Peyer's patch (tissue), 4 donors: ENCODE results near the gene IL13RA2.

Source experiments
- CTCF ChIP-seq, 6 experiments: fragments of 450-650 bp in 4 of 6; fragments of 200-600 bp in 2 of 6; sonication (generic) in 1 of 6; IDR thresholded peaks; one replicate each; pipeline ENCODE4 v1.5.1; 2017 to 2019; ENCODE audit warnings: antibody characterized with exemption in 6 of 6, mild to moderate bottlenecking in 3 of 6, moderate library complexity in 1 of 6
- POLR2A ChIP-seq, 2 donors: fragments of 450-650 bp; IDR thresholded peaks; one replicate each; pipeline ENCODE4 v1.5.1; 2017; ENCODE audit warnings: antibody characterized with exemption in 2 of 2, mild to moderate bottlenecking in 2 of 2, moderate library complexity in 2 of 2

DNA sequence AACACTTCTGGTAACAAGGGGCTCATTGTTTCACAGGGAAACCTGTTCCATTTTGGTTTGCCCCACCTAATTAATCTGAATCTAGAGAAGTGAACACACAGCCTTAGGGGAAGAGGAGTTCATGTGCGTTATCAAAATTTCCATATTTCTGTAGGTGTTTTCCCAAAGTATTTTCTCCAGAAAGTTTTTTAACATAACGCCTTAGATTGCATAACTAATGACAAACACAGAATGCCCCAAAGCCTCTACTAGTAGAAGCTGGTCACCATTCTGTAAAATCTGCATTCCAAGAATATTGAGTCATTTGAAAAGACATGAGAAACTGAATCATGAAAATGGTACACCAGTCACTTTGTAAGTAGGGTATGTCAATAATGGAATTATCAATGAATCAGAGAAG, 41.1 kb downstream of the IL13RA2 start:
- TF ChIP-seq CTCF (IDR thresholded peaks at IDR 0.05) = no peak
- no peak for TF ChIP-seq POLR2A (IDR thresholded peaks at IDR 0.05)
